ENCODE measurements around the gene BTNL3. TPM values are rescaled to one million over a fixed set of nuclear protein-coding genes. Genes with fewer than 3 reads are reported as not detected.

BTNL3 gene
- total and polyA plus RNA-seq, 2 experiments from 2014 or later = 0.08 TPM; not detected in 1

DNA sequence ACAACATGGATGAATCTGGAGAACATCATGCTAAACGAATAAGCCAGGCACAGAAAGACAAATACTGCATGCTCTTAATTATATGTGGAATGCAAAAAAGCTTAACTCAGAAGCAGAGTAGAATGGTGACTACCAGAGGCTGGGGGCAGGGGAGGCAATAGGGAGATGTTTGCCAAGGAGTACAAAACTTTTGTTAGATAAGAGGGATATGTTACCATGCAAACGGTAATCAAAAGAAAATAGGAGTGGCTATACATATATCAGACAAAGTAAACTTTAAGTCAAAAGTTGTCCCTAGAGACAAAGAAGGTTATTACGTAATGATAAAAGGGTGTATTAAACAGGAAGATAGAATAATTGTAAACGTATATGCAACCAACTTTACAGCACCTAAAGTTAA lies 17.8 kb upstream of the BTNL3 start (continued):
- TF ChIP-seq, protein P1, sequence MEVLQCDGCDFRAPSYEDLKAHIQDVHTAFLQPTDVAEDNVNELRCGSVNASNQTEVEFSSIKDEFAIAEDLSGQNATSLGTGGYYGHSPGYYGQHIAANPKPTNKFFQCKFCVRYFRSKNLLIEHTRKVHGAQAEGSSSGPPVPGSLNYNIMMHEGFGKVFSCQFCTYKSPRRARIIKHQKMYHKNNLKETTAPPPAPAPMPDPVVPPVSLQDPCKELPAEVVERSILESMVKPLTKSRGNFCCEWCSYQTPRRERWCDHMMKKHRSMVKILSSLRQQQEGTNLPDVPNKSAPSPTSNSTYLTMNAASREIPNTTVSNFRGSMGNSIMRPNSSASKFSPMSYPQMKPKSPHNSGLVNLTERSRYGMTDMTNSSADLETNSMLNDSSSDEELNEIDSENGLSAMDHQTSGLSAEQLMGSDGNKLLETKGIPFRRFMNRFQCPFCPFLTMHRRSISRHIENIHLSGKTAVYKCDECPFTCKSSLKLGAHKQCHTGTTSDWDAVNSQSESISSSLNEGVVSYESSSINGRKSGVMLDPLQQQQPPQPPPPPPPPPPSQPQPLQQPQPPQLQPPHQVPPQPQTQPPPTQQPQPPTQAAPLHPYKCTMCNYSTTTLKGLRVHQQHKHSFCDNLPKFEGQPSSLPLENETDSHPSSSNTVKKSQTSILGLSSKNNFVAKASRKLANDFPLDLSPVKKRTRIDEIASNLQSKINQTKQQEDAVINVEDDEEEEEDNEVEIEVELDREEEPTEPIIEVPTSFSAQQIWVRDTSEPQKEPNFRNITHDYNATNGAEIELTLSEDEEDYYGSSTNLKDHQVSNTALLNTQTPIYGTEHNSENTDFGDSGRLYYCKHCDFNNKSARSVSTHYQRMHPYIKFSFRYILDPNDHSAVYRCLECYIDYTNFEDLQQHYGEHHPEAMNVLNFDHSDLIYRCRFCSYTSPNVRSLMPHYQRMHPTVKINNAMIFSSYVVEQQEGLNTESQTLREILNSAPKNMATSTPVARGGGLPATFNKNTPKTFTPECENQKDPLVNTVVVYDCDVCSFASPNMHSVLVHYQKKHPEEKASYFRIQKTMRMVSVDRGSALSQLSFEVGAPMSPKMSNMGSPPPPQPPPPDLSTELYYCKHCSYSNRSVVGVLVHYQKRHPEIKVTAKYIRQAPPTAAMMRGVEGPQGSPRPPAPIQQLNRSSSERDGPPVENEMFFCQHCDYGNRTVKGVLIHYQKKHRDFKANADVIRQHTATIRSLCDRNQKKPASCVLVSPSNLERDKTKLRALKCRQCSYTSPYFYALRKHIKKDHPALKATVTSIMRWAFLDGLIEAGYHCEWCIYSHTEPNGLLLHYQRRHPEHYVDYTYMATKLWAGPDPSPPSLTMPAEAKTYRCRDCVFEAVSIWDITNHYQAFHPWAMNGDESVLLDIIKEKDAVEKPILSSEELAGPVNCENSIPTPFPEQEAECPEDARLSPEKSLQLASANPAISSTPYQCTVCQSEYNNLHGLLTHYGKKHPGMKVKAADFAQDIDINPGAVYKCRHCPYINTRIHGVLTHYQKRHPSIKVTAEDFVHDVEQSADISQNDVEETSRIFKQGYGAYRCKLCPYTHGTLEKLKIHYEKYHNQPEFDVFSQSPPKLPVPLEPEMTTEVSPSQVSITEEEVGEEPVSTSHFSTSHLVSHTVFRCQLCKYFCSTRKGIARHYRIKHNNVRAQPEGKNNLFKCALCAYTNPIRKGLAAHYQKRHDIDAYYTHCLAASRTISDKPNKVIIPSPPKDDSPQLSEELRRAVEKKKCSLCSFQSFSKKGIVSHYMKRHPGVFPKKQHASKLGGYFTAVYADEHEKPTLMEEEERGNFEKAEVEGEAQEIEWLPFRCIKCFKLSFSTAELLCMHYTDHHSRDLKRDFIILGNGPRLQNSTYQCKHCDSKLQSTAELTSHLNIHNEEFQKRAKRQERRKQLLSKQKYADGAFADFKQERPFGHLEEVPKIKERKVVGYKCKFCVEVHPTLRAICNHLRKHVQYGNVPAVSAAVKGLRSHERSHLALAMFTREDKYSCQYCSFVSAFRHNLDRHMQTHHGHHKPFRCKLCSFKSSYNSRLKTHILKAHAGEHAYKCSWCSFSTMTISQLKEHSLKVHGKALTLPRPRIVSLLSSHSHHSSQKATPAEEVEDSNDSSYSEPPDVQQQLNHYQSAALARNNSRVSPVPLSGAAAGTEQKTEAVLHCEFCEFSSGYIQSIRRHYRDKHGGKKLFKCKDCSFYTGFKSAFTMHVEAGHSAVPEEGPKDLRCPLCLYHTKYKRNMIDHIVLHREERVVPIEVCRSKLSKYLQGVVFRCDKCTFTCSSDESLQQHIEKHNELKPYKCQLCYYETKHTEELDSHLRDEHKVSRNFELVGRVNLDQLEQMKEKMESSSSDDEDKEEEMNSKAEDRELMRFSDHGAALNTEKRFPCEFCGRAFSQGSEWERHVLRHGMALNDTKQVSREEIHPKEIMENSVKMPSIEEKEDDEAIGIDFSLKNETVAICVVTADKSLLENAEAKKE (CRISPR knock-in tag; IDR thresholded peaks at IDR 0.05) = no peak

DNA sequence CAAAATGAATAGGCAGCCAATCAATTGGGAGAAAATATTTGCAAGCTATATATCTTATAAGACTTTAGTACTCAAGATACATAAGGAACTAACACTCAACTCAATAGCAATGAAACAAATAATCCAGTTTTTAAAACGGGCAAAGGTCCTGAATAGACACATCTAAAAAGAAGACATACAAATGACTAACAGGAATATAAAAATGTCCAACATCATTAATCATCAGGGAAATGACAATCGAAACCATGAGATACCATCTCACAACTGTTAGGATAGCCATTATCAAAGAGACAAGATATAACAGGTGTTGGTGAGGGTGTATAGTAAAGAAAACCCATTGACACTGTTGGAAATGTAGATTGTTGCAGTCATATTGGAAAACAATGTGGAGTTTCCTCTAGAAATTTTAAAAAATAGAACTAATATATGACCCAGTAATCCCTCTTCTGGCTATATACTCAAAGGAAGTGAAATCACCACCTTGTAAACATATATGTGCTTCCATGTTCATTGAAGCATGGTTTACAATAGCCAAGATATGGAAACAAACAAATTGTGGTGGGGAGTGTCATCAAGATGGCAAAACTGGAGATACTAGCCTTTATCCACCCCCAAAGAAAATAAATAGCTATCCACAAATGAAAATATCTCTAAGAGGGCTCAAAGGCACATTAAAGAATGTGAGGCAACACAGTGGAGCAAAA lies 13.9 kb upstream of the BTNL3 start:
- no peaks in the 10 kb centered on the region for H3K79me2 ChIP-seq (replicated peaks; ENCODE audit: insufficient read depth)
- ATAC-seq = no peak
- H2AFZ ChIP-seq = no peak overlapping the region
- no peaks in the 10 kb centered on the region for H3K9me2 ChIP-seq (ENCODE audit: insufficient read depth)
- H3K36me3 ChIP-seq (ENCODE audit: insufficient read depth) = no peaks in the 10 kb centered on the region
- H3K4me3 ChIP-seq = no peak overlapping the region
- H3F3A ChIP-seq (replicated peaks; ENCODE audit: low read depth) = no peaks in the 10 kb centered on the region
- Mint-ChIP-seq H3K27me3 (ENCODE audit: insufficient read depth, low read depth, poor library complexity) (no peaks in the 10 kb centered on the region), H3K27ac (no peak overlapping the region), H3K4me1 (no peaks in the 10 kb centered on the region), H3K36me3 (ENCODE audit: low read depth) (no peaks in the 10 kb centered on the region), H3K9me3 (no peaks in the 10 kb centered on the region), H3K4me3 (no peak overlapping the region)
- no peak overlapping the region for H3K27ac ChIP-seq (ENCODE audit: low read depth)
- no peaks in the 10 kb centered on the region for H3K4me1 ChIP-seq (ENCODE audit: insufficient read depth)
- DNase-seq (ENCODE audit: low spot score) = no peak
- no peak overlapping the region for H3K4me2 ChIP-seq
- H4K20me1 ChIP-seq (replicated peaks; ENCODE audit: insufficient read depth) = no peaks in the 10 kb centered on the region
- H3K27me3 ChIP-seq (ENCODE audit: insufficient read depth) = no peaks in the 10 kb centered on the region
- TF ChIP-seq CREB1 (CRISPR knock-in tag; IDR thresholded peaks at IDR 0.05; ENCODE audit: low read depth) (no peak), ZNF331 (CRISPR knock-in tag; IDR thresholded peaks at IDR 0.05; ENCODE audit: low read depth) (no peak), EZH2 (IDR thresholded peaks at IDR 0.05; ENCODE audit: low read depth, unreplicated experiment) (no peak), POLR2AphosphoS5 (IDR thresholded peaks at IDR 0.05; ENCODE audit: low read depth) (no peak), EZH2phosphoT487 (IDR thresholded peaks at IDR 0.05; ENCODE audit: unreplicated experiment) (no peak)
- TF ChIP-seq, protein P2, sequence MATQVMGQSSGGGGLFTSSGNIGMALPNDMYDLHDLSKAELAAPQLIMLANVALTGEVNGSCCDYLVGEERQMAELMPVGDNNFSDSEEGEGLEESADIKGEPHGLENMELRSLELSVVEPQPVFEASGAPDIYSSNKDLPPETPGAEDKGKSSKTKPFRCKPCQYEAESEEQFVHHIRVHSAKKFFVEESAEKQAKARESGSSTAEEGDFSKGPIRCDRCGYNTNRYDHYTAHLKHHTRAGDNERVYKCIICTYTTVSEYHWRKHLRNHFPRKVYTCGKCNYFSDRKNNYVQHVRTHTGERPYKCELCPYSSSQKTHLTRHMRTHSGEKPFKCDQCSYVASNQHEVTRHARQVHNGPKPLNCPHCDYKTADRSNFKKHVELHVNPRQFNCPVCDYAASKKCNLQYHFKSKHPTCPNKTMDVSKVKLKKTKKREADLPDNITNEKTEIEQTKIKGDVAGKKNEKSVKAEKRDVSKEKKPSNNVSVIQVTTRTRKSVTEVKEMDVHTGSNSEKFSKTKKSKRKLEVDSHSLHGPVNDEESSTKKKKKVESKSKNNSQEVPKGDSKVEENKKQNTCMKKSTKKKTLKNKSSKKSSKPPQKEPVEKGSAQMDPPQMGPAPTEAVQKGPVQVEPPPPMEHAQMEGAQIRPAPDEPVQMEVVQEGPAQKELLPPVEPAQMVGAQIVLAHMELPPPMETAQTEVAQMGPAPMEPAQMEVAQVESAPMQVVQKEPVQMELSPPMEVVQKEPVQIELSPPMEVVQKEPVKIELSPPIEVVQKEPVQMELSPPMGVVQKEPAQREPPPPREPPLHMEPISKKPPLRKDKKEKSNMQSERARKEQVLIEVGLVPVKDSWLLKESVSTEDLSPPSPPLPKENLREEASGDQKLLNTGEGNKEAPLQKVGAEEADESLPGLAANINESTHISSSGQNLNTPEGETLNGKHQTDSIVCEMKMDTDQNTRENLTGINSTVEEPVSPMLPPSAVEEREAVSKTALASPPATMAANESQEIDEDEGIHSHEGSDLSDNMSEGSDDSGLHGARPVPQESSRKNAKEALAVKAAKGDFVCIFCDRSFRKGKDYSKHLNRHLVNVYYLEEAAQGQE (IDR thresholded peaks at IDR 0.05; ENCODE audit: unreplicated experiment) = no peak
- TF ChIP-seq, protein P3, sequence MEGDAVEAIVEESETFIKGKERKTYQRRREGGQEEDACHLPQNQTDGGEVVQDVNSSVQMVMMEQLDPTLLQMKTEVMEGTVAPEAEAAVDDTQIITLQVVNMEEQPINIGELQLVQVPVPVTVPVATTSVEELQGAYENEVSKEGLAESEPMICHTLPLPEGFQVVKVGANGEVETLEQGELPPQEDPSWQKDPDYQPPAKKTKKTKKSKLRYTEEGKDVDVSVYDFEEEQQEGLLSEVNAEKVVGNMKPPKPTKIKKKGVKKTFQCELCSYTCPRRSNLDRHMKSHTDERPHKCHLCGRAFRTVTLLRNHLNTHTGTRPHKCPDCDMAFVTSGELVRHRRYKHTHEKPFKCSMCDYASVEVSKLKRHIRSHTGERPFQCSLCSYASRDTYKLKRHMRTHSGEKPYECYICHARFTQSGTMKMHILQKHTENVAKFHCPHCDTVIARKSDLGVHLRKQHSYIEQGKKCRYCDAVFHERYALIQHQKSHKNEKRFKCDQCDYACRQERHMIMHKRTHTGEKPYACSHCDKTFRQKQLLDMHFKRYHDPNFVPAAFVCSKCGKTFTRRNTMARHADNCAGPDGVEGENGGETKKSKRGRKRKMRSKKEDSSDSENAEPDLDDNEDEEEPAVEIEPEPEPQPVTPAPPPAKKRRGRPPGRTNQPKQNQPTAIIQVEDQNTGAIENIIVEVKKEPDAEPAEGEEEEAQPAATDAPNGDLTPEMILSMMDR (conservative IDR thresholded peaks at IDR 0.05; ENCODE audit: low read depth in 2 of 2) = no peak

All from GM23338 (cell line).